ENCODE measurements around the gene TAS2R60.
"Not testable (repeated sequence)": the region's sequence is repeated elsewhere in the genome, so short reads cannot be mapped to it uniquely, and the experiment has no call there.

TAS2R60 gene

GRCh38 chr7:143460271-143460979 is 17.2 kb downstream of the TAS2R60 start:
- H3K4me3 ChIP-seq (ENCODE audit: low read length): no peak overlapping the region
- no peak for DNase-seq (ENCODE audit: low read depth, low spot score)

DNA sequence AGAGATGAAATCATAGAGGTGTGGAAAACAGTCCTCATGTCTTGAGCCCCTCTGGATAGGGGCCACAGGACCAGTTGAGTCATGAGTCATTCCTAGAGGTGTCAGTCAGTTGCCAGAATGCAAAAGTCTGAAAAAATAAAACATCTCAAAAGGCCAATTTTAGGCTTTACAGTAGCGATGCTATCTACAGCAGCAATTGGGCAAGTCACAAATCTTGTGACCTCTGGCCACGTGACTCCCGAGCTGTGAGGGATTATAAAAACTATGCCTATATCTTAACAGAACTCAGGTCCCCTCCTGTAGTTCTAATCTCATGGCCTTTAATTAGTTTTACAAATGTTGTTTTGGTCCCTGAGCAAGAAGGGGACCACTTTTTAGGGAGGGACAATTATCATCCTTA is 18.8 kb downstream of the TAS2R60 start:
- no peak overlapping the region for H3K4me3 ChIP-seq (ENCODE audit: low read length)
- DNase-seq (ENCODE audit: low read depth, low spot score): no peak

DNA sequence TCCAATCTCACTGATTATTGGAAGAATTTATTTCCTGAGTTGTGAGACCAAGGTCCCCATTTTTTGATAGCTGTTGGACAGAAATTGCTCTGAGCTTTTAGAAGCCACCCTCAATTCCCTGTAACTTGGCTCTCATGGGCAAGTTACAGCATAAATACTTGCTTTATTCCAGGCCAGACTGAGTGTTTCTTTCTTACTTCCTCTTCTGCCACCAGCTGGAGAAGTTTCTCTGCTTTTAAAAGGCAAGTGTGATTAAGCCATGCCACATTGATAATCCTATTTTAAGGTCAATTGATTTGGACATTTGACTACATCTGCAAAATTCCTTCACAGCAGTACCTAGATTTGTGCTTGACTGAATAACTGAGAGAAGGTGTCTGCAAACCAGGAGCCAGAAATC is 20.3 kb downstream of the TAS2R60 start:
- H3K4me3 ChIP-seq (ENCODE audit: low read length): no peak overlapping the region
- DNase-seq (ENCODE audit: low read depth, low spot score): no peak

GRCh38 chr7:143463957-143464356 is 20.7 kb downstream of the TAS2R60 start:
- DNase-seq (ENCODE audit: low read depth, low spot score): no peak
- no peak overlapping the region for H3K4me3 ChIP-seq (ENCODE audit: low read length)

DNA sequence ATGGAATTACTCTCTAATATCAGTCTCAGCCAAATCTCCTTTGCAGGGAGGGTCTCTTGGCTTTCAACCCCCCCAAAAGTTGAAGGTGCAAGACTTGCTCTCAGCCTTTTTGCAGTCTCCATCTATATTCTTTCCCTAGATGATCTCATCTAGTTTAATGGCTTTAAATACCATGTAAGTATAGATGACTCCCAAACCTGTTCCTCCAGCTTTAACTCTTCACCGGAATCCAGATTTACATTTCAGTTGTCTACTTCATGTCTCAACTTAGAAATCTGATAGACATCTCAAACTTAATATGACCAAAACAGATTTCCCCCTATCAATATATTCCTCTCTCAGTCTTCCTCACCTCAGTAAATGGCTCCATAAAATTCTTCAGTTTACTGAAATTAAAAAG is 24.5 kb downstream of the TAS2R60 start:
- no peak for DNase-seq (ENCODE audit: low read depth, low spot score)
- H3K4me3 ChIP-seq (ENCODE audit: low read length): no peak overlapping the region

DNA sequence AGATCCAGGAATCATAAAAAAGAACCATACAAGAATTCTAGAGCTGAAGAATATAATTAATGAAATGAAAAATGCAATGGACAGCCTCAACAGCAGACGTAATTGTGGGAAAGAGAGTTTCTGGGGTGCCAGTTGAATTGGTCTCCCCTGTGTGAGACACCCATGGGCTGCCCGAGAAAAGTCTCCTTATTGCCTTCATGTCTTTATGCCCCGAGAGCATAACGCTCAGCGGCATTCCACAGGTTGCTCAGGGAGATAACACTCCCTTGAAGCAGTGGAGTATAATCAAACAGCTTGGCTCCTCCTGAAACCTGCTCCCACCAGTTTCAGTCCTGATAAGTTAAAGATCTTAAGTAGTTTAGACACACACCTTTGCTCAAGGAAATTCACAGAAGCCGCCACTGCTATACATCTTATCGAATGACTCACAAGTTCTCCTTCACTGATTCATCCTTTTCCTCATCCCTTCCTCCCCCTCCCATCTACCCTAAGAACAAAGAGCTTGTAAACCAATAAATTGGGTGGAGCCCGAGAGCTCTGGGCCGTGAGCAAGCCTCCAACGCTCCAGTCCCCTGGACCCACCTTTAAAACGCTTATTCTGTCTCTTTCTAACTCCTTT is 28.9 kb downstream of the TAS2R60 start:
- not testable (repeated sequence) for DNase-seq (ENCODE audit: low read depth, low spot score); H3K4me3 ChIP-seq (ENCODE audit: low read length)

- no peak for DNase-seq (ENCODE audit: low read depth, low spot score)
- H3K4me3 ChIP-seq (ENCODE audit: low read length): no peak within 1 kb of the TSS
Observed at GRCh38 chr7:143477501-143478150, 34.4 kb downstream of the TAS2R60 start, which contains the start of gene TAS2R41. Gene TAS2R41 (plus strand): TSS chr7:143477873. CDS start chr7:143477873, 0 bp downstream.

- H3K4me3 ChIP-seq (ENCODE audit: low read length): no peak overlapping the region
- no peak for DNase-seq (ENCODE audit: low read depth, low spot score)
Observed at GRCh38 chr7:143479055-143479766, 36.0 kb downstream of the TAS2R60 start.

DNA sequence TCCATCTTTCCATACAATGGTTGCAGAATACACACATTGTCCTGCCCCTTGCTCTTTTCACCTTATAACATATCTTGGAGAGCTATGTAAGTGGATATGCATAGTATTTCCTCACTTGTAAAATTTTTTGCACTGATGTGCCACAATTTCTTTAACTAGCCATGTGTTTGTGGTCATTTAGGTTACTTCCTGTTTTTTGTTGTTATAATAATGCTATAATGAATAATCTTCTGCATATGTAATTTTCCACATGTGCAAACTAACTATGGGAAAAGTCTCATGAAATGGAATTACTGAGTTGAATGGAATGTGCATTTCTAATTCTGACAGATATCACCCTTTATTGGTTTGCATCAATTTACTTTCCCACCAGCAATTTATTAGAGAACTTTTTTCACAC is 37.2 kb downstream of the TAS2R60 start:
- H3K4me3 ChIP-seq (ENCODE audit: low read length): no peak overlapping the region
- DNase-seq (ENCODE audit: low read depth, low spot score): no peak

DNA sequence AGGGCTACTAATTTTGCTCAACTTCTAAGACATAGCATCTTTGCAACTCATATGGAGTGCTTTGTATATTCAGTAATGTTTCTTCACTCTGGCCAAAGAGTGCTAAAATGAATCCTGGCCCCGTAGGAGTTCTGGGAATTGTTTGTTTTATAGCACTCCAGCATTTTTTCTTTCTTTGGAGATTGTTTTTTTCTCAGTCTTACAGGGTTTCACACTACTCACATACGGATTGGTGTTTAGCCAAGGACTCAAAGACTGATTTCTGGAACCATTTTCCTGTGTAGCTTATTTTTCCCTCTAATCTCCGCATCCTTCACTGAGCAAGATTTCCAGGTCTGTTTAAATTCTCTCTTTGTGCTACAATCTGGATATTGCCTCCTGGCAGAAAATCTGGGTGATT is 40.9 kb downstream of the TAS2R60 start:
- DNase-seq (ENCODE audit: low read depth, low spot score): no peak
- no peak overlapping the region for H3K4me3 ChIP-seq (ENCODE audit: low read length)

GRCh38 chr7:143485094-143485493 is 41.8 kb downstream of the TAS2R60 start:
- DNase-seq (ENCODE audit: low read depth, low spot score): no peak
- H3K4me3 ChIP-seq (ENCODE audit: low read length): no peak overlapping the region

- DNase-seq (ENCODE audit: low read depth, low spot score): no peak
- no peak overlapping the region for H3K4me3 ChIP-seq (ENCODE audit: low read length)
Observed at GRCh38 chr7:143485500-143485899, 42.2 kb downstream of the TAS2R60 start.

GRCh38 chr7:143486266-143486665 is 43.0 kb downstream of the TAS2R60 start:
- DNase-seq (ENCODE audit: low read depth, low spot score); H3K4me3 ChIP-seq (ENCODE audit: low read length): not testable (repeated sequence)

GRCh38 chr7:143487061-143487460 is 43.8 kb downstream of the TAS2R60 start:
- H3K4me3 ChIP-seq (ENCODE audit: low read length): no peak overlapping the region
- no peak for DNase-seq (ENCODE audit: low read depth, low spot score)

GRCh38 chr7:143487566-143487965 is 44.3 kb downstream of the TAS2R60 start:
- no peak overlapping the region for H3K4me3 ChIP-seq (ENCODE audit: low read length)
- no peak for DNase-seq (ENCODE audit: low read depth, low spot score)

GRCh38 chr7:143490717-143491306 is 47.6 kb downstream of the TAS2R60 start:
- no peak for DNase-seq (ENCODE audit: low read depth, low spot score)
- H3K4me3 ChIP-seq (ENCODE audit: low read length): no peak overlapping the region

- no peak overlapping the region for H3K4me3 ChIP-seq (ENCODE audit: low read length)
- DNase-seq (ENCODE audit: low read depth, low spot score): no peak
Observed at GRCh38 chr7:143492043-143492471, 48.8 kb downstream of the TAS2R60 start.

GRCh38 chr7:143492799-143493739 is 49.8 kb downstream of the TAS2R60 start:
- no peak overlapping the region for H3K4me3 ChIP-seq (ENCODE audit: low read length)
- no peak for DNase-seq (ENCODE audit: low read depth, low spot score)

Data from Jurkat, Clone E6-1 (cell line).